Activated B cell treated with CpG ODN at 0.5 μM for 24 hours (primary cell): ENCODE measurements around the gene FGF5. TPM values are rescaled to one million over a fixed set of nuclear protein-coding genes. Genes with fewer than 3 reads are reported as not detected.

ENCODE experiments used
- ATAC-seq: fragments of 200-7000 bp; cut with Tn5 transposase; one replicate; pipeline ENCODE4 v1.10.0; 2021; ENCODE audit warnings: low read depth, mild to moderate bottlenecking, moderate library complexity
- CTCF ChIA-PET: fragments of 350-600 bp; sonication (Branson Sonifier 250); formaldehyde crosslinking; loops from one replicate; lab custom pipeline; 2021; ENCODE audit warnings: antibody characterized with exemption; lab: Charles Lee
- POLR2A ChIA-PET: fragments of 350-600 bp; sonication (Branson Sonifier 250); formaldehyde crosslinking; loops from one replicate; lab custom pipeline; 2021; ENCODE audit warnings: antibody characterized with exemption; lab: Charles Lee
- DNase-seq: peaks from one replicate; pipeline ENCODE4 v3.0.0; 2022
- H3K27ac Mint-ChIP-seq: one replicate; pipeline ENCODE4 v1.8.0; 2020; ENCODE audit warnings: mixed read lengths
- H3K27me3 Mint-ChIP-seq: one replicate; pipeline ENCODE4 v1.8.0; 2021; ENCODE audit warnings: mixed read lengths
- H3K36me3 Mint-ChIP-seq: one replicate; pipeline ENCODE4 v1.8.0; 2021; ENCODE audit warnings: low read depth, mixed read lengths
- H3K4me1 Mint-ChIP-seq: one replicate; pipeline ENCODE4 v1.8.0; 2021; ENCODE audit warnings: mixed read lengths
- H3K4me3 Mint-ChIP-seq: one replicate; pipeline ENCODE4 v1.8.0; 2020; ENCODE audit warnings: mild to moderate bottlenecking, mixed read lengths
- H3K9me3 Mint-ChIP-seq: one replicate; pipeline ENCODE4 v1.8.0; 2020; ENCODE audit warnings: mixed read lengths
- CTCF ChIP-seq: fragments of 200-600 bp; IDR thresholded peaks from one replicate; pipeline ENCODE4 v1.8.0; 2022; ENCODE audit warnings: antibody characterized with exemption, mild to moderate bottlenecking
- intact Hi-C: fragments of 100-400 bp; cut with micrococcal nuclease; formaldehyde crosslinking; loops from one replicate; pipeline ENCODE4 v1.15.1; 2024
- total RNA-seq: library from RNA; stranded (reverse); gene quantifications from 2 replicates; pipeline ENCODE4 v1.2.3, GENCODE V29; 2022

The FGF5 gene
- total RNA-seq, 1 donor from 2014 or later, result not detected

DNA sequence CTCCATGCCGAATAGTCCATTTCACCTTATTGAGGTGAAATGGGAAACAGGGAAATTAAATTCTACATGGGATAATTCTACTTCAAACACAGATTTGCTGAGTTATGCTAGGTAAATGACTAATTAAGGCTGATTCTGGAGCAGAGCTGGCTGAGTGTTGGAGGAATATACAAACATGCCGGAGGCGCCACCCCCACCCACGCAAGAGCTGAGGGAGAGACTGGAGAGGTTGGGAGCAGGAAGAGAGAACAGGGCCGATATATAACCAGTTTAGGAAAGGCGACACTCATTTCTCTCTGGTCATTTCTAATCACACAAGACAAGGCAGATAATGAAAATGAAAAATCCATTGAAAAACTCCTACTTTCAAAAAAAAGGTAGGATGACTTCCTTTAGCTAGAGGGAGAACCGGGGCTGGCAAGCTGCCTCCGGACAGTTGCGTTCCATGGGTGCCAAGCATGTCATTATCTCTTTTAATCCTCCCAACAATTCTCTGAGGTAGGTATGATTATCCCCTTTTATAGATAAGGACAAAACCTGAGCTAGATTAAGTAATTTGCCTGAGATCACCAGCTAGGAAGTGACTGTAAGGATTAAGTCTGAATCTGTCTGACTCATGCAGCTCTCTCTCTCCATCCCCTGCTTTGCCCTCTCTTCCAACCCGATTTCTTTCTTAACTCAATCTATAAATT lies 41.5 kb downstream of the FGF5 start:
- Mint-ChIP-seq H3K4me1 (no peaks in the 10 kb centered on the region), H3K27me3 (peaks cover 26% of the 10 kb centered on the region), H3K36me3 (no peaks in the 10 kb centered on the region), H3K9me3 (no peaks in the 10 kb centered on the region), H3K27ac (no peak overlapping the region), H3K4me3 (no peak overlapping the region)
- no peak for ATAC-seq
- no peak for TF ChIP-seq CTCF
- POLR2A ChIA-PET, result no interaction called here
- intact Hi-C loops, result no loop called here
- DNase-seq, result no peak
- CTCF ChIA-PET, result no interaction called here

DNA sequence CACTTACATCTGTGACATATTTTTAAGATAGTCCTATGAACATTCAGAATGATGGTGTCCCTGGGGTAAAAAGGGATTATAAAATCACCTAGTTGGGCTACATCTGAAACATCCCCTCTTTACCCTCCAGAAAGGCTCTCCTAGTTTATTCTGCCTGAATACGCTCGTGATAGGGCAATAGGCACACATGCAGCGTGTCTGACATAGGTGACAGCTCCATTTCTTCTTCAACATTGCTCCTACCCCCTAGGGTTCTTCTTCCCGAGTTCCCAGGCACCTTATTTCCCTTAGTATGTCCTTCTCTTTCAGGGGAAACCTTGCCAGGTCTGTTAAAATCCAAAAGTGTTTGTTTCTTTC lies 42.0 kb downstream of the FGF5 start:
- intact Hi-C loops, result no loop called here

DNA sequence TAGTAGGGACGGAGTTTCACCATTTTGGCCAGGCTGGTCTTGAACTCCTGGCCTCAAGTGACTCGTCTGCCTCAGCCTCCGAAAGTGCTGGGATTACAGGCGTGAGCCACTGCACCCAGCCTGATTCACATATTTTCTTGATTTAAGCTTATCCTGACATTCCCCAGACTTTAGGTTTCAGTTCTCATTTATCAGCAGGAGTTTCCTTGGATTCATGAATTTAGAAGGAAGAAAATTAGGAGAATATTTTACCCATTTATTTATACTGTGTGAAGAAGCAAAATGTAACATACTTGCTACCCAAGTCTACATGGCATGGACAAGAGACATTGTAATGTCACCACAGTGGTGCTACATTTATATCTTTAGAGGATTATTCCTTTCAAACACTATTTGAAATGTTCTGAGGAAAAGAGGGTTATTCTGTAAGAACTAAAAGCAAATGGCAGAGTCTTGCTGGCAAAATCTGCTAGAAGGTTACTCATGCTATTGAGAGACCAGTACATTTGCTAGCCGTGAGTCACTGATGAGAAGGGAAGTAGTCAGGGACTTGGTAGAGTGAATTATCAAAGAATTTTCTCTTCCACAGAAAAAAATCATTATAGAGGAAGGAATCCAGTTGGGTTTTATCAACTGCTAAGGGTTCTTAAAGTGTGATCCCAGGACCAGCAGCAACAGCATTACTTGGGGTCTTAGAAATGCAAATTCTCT lies 43.0 kb downstream of the FGF5 start:
- Mint-ChIP-seq H3K4me3 (no peak overlapping the region), H3K27me3 (peaks cover 28% of the 10 kb centered on the region), H3K4me1 (no peaks in the 10 kb centered on the region), H3K9me3 (no peaks in the 10 kb centered on the region), H3K27ac (no peak overlapping the region), H3K36me3 (no peaks in the 10 kb centered on the region)
- no peak for TF ChIP-seq CTCF
- ChIA-PET CTCF (no interaction called here), POLR2A (no interaction called here)
- intact Hi-C loops, result no loop called here
- no peak for DNase-seq
- no peak for ATAC-seq

More for the DNA sequence above, 42.0 kb downstream of the FGF5 start:
- DNase-seq (no peak), ATAC-seq (no peak)
- no peak for TF ChIP-seq CTCF
- H3K9me3 Mint-ChIP-seq, result no peaks in the 10 kb centered on the region
- no peak overlapping the region for H3K4me3 Mint-ChIP-seq
- peaks cover 26% of the 10 kb centered on the region for H3K27me3 Mint-ChIP-seq
- CTCF ChIA-PET, result no interaction called here
- POLR2A ChIA-PET, result no interaction called here
- no peaks in the 10 kb centered on the region for H3K36me3 Mint-ChIP-seq
- no peaks in the 10 kb centered on the region for H3K4me1 Mint-ChIP-seq
- H3K27ac Mint-ChIP-seq, result no peak overlapping the region

DNA sequence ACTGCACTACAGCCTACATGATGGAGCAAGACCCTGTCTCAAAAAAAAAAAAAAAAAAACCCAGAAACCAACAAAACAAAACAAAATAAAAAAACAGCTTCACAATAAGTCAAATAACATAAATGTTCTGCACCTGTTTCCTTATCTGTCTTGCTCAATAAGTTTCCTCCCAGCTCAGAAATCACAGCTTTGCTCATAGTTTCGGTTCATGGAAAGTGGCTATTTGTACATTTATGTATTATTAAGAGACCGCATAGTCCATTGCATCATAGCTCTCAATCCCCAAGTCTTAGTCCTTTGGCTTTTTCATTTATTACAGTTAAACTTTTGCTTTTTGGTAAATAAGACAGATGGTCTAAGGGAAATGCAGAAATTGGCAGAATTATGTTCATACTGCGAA lies 44.7 kb downstream of the FGF5 start:
- no peak for TF ChIP-seq CTCF
- peaks cover 22% of the 10 kb centered on the region for H3K27me3 Mint-ChIP-seq
- no peaks in the 10 kb centered on the region for H3K36me3 Mint-ChIP-seq
- CTCF ChIA-PET, result no interaction called here
- no peaks in the 10 kb centered on the region for H3K4me1 Mint-ChIP-seq
- intact Hi-C loops, result no loop called here
- DNase-seq, result no peak
- POLR2A ChIA-PET, result no interaction called here
- no peak overlapping the region for H3K4me3 Mint-ChIP-seq
- H3K27ac Mint-ChIP-seq, result no peak overlapping the region
- ATAC-seq, result no peak
- no peaks in the 10 kb centered on the region for H3K9me3 Mint-ChIP-seq

- no peaks in the 10 kb centered on the region for H3K9me3 Mint-ChIP-seq
- H3K36me3 Mint-ChIP-seq, result no peaks in the 10 kb centered on the region
- no peak overlapping the region for H3K27ac Mint-ChIP-seq
- no peak for ATAC-seq
- H3K4me3 Mint-ChIP-seq, result no peak overlapping the region
- intact Hi-C loops, result no loop called here
- POLR2A ChIA-PET, result no interaction called here
- no peaks in the 10 kb centered on the region for H3K4me1 Mint-ChIP-seq
- no peak for DNase-seq
- no peak for TF ChIP-seq CTCF
- CTCF ChIA-PET, result no interaction called here
- H3K27me3 Mint-ChIP-seq, result peaks cover 16% of the 10 kb centered on the region
Observed at GRCh38 chr4:80312124-80312523, 45.7 kb downstream of the FGF5 start.
